Mammary epithelial cell (primary cell): ENCODE measurements around the gene PDE1C.

Experiments used
- CTCF ChIP-seq, 2 donors: IDR thresholded peaks in 1 of 2; conservative IDR thresholded peaks in 1 of 2; 2 replicates each; pipeline ENCODE4 v1.5.1; 2011 to 2012; ENCODE audit warnings: inconsistent platforms in 2 of 2, low read length in 2 of 2, mild to moderate bottlenecking in 2 of 2, control low read depth in 1 of 2, low read depth in 1 of 2; ENCODE audit not compliant: insufficient read depth in 1 of 2; ENCODE audit errors: extremely low read depth in 1 of 2
- EZH2 ChIP-seq: IDR thresholded peaks from 2 replicates; pipeline ENCODE4 v1.6.1; 2012; ENCODE audit warnings: low read length, inconsistent platforms, borderline replicate concordance

GRCh38 chr7:32036557-32036956, 33.6 kb downstream of the PDE1C start:
- no peak for TF ChIP-seq CTCF (conservative IDR thresholded peaks at IDR 0.05 in 1 of 2, IDR thresholded peaks at IDR 0.05 in 1 of 2; ENCODE audit: extremely low read depth in 1 of 2, insufficient read depth in 1 of 2, low read depth in 1 of 2, low read length in 2 of 2)
- TF ChIP-seq EZH2, result no peak
